GM21367 (cell line): Measurements from ENCODE around the gene ITGA11.

Source experiments
- ATAC-seq: cut with Tn5 transposase; IDR thresholded peaks from one replicate; pipeline ENCODE4 v1.9.1; 2021; ENCODE audit not compliant: unreplicated experiment

ITGA11 gene

DNA sequence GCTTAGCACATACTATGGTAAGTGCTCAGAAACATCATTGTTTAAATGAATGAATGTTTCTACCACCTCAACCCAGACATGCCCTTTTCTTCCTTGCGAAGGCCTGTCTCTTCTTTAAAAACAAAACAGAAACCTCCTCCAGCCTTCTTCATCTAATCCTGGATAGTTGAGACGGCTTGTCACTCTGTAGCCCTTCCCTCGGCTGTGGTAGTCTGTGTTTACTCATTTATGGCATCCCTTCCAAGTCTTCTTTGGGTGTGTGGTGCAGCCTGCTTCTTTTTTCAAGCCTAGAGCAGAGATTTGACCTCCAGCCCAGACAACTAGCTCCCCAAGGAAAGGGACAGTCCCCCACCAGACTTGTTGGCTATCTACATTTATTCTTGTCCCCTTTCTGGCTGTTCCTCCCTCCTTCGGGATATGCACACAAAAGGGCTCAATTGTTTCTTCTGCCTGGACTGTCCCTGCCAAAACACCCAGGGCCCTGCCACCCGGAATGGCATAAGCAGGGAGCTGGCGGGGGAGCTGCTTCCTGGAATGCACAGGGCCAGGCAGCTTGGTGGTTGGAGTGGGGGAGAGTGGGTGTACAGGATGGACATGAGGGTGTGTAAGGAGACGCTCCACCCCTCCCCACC lies 67.8 kb downstream of the ITGA11 start:
- no peak for ATAC-seq

DNA sequence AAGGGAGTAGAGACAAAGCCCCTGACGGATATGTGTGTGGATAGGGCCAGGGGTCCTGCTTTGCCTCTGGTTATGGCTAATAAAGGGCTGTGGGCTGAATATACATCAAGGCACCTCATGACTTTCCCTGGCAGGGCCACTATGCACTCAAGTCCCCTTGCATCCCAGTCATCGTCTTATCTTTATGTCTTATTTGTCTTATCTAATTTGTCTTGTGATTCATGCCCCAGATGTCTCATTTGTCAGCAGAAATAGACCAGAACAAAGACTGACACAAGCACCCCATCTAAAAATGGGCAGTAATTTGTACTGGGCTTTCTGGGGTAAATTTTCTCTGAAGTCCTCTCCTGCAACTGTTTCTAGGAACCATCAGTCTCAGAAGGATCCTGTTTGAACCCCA lies 68.6 kb downstream of the ITGA11 start:
- no peak for ATAC-seq

GRCh38 chr15:68362537-68363126 lies 69.3 kb downstream of the ITGA11 start:
- ATAC-seq, result no peak

- no peak for ATAC-seq
Observed at GRCh38 chr15:68360721-68361120, 71.2 kb downstream of the ITGA11 start.

DNA sequence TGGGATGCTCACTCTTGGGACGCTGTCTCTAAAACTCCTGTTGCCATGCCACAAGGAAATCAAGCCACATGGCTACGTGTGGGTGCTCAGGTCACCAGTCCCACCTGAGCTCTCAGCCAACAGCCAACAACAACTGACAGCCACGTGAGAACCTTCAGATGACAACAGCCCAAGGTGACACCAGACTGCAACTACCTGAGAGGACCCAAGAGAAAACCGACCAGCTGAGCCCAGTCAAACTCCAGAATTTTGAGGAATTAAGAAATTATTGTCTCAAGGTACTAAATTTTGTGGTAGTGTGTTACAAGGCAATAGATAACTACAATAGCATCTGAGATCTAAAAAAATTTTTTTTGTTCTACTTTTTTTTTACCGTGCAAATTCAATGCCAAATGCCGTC lies 75.2 kb downstream of the ITGA11 start:
- ATAC-seq, result no peak

DNA sequence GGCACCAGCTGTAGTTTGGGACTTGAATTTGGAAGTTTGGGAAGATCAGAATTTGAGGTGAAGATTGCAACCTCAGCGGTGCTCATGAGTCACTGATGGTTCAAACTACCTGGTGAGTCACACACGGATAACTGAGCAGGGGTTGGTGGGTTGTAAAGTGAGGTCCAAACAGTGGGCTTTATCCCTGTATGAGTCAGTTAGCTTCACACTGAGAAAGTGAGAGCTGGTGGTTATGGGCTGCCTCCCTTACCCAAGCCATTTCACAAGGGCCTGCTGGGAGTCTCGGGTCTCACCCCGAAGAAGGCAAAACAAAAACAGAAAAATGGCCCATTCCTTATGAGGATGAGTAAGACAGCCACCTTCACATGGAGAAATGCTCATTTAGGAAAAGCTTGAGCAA lies 77.0 kb downstream of the ITGA11 start:
- no peak for ATAC-seq

DNA sequence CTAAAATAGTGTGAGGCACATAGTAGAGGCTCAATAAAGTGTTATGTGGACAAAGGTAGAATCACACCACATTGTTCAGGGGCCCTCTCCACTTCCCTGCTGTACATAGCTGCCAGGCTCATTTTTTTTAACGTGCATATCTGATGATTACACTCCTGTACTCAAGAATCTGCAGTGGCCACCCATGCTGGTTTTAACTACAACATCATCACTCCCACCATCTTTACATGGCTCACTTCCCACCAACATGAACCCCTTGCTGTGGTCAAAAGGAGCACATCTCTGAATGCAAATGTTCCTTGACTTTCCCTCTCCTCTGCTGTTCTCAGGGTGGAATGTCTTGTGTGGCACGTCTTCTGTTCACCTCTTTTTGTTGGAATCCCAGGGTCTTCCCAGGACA lies 77.7 kb downstream of the ITGA11 start:
- no peak for ATAC-seq

GRCh38 chr15:68353421-68354135 lies 78.4 kb downstream of the ITGA11 start:
- no peak for ATAC-seq

DNA sequence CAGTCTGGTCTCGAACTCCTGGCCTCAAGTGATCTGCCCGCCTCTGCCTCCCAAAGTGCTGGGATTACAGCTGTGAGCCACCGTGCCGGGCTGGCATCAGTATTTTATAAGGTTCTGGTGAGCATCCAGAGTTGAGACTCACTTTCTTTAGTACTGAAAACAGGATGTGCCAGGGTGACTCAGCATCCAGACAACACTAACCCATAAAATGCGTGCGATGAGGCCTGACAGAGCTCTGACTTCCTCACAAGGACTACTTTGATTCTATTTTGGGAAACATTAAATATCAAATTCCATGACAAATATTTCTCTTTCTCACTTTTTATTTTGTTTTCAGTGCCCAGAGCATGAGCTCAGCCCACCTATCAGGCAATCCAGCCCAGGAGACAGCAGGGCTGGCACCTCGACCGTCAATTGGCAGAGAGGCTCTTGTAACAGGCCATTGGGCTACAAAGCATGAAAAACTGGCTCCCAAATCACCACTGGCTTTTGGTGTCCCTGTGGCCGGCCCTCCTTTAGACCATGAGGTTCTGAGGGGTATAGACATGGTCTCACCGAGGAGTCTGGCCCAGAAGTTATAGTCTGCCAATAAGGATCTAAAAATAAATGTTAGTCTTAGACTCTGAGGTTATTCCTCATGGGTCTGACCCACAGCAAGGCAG lies 79.4 kb downstream of the ITGA11 start:
- no peak for ATAC-seq

GRCh38 chr15:68349151-68349550 lies 82.8 kb downstream of the ITGA11 start:
- no peak for ATAC-seq

GRCh38 chr15:68348606-68349005 lies 83.4 kb downstream of the ITGA11 start:
- ATAC-seq, result no peak

DNA sequence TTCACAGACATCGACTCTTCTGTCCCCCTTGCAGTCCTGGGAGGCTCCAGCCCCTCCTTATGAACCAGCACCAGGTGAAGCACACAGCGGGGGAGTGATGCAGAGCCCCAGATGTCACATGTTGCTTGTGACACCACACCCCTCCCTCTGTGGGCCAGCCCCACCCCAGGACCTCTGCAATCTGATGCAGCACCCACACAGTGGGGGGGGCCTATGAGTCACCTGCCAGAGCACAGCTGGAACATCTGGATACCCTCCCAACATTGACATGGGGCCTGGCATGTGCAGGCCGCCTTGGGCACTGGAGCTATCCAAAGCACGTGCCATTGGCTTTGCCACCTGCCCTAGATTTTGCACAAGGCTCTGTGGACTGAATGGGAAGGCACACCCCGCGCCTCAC lies 83.9 kb downstream of the ITGA11 start:
- ATAC-seq, result no peak

DNA sequence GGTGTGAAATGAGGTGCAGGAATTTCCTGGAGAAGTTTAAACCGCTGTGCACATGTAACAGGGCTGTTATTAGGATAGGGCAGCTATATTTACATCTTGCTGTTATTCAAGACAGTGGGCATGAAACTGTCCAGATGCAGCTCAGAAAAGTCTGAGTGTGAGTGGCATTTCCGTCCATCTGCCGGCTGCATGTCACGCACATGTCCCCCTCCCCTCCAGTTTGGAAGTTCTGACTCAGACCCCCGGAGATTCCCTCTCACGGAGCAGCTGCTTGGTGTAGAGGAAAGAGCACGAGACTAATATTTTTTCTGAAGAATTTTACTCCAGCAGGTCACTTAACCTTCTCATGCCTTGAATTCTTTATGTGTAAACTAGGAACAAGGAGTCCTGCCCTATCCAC lies 84.6 kb downstream of the ITGA11 start:
- no peak for ATAC-seq

- ATAC-seq, result no peak
Observed at GRCh38 chr15:68346979-68347378, 85.0 kb downstream of the ITGA11 start.

- ATAC-seq, result no peak
Observed at GRCh38 chr15:68345481-68345880, 86.5 kb downstream of the ITGA11 start.

GRCh38 chr15:68344600-68344999 lies 87.4 kb downstream of the ITGA11 start:
- ATAC-seq, result no peak

DNA sequence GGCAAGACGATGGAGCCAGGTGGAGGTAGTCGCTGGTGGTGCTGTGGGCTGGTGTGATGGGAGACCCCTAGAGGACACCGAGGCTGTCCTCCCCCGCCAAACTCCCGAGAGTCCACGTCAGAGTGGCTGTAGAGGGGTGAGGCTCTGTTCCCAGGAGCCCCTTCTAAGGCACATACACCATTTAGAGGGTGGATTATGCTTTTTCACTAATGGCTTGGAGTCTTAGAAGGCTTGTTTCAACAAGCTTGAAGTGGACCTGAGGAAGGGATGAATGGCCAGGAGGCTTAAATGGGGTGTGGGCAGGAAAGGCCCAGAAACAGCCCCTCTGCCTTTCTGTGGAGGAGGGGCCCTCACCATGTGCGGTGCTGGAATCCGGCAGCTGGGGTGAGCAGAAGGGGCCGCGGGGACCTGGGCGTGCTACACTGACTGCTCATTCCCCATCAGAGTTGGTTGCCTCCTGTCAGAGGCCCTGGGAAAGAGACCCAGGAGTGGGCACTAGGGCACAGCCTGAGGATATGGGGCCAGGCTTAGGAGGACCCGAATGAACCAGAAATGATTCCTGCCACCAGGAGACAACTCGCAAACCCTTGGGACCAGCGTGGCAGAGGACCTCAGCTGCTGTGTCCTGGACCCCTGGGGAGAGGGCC lies 88.3 kb downstream of the ITGA11 start:
- ATAC-seq, result no peak

- ATAC-seq, result no peak
Observed at GRCh38 chr15:68341760-68342725, 89.9 kb downstream of the ITGA11 start.

- ATAC-seq, result no peak
Observed at GRCh38 chr15:68340726-68341671, 91.0 kb downstream of the ITGA11 start.
